Neural cell (in vitro differentiated cells): ENCODE data around the gene CACTIN. TPM values are rescaled to one million over a fixed set of nuclear protein-coding genes. Genes with fewer than 3 reads are reported as not detected.

Experiments used
- H2AFZ ChIP-seq: fragments of 200-600, 300-800 bp; sonication (generic), shearing (Covaris generic); 2 replicates; pipeline ENCODE4 v1.6.0; 2014; ENCODE audit warnings: low read depth, mild to moderate bottlenecking, antibody characterized with exemption, low read length, moderate library complexity
- H3F3A ChIP-seq: fragments of 200-600 bp; shearing (Covaris generic); 2 replicates; pipeline ENCODE4 v1.6.1; 2016; ENCODE audit warnings: mild to moderate bottlenecking, moderate library complexity, mixed read lengths, antibody characterized with exemption, low read length; ENCODE audit not compliant: insufficient read depth, poor library complexity, severe bottlenecking
- H3K27ac ChIP-seq: fragments of 200-600, 300-800 bp; sonication (generic), shearing (Covaris generic); 2 replicates; pipeline ENCODE4 v1.5.1; 2014; ENCODE audit warnings: mild to moderate bottlenecking, low read length, moderate library complexity
- H3K27me3 ChIP-seq: fragments of 300-800, 200-600 bp; sonication (generic), shearing (Covaris generic); 2 replicates; pipeline ENCODE4 v1.6.0; 2014; ENCODE audit warnings: mild to moderate bottlenecking, low read depth, low read length, moderate library complexity; ENCODE audit not compliant: insufficient read depth
- H3K36me3 ChIP-seq: fragments of 300-800, 200-600 bp; sonication (generic), shearing (Covaris generic); 2 replicates; pipeline ENCODE4 v1.5.1; 2014; ENCODE audit warnings: mild to moderate bottlenecking, antibody characterized with exemption, low read length, moderate library complexity; ENCODE audit not compliant: insufficient read depth
- H3K4me2 ChIP-seq: fragments of 300-800, 200-600 bp; sonication (generic), shearing (Covaris generic); 2 replicates; pipeline ENCODE4 v1.6.0; 2014; ENCODE audit warnings: mild to moderate bottlenecking, low read length
- H3K4me3 ChIP-seq: fragments of 300-800, 200-600 bp; sonication (generic), shearing (Covaris generic); 2 replicates; pipeline ENCODE4 v1.5.1; 2014; ENCODE audit warnings: mild to moderate bottlenecking, low read length, moderate library complexity
- H3K79me2 ChIP-seq: fragments of 200-600 bp; shearing (Covaris generic); replicated peaks from 2 replicates; pipeline ENCODE4 v1.6.0; 2014; ENCODE audit warnings: mild to moderate bottlenecking, low read length, moderate library complexity; ENCODE audit not compliant: insufficient read depth
- H3K9ac ChIP-seq: fragments of 300-800, 200-600 bp; sonication (generic), shearing (Covaris generic); 2 replicates; pipeline ENCODE4 v1.6.1; 2016; ENCODE audit warnings: mild to moderate bottlenecking, low read length, mixed read lengths
- H3K9me2 ChIP-seq: fragments of 200-600 bp; shearing (Covaris generic); 2 replicates; pipeline ENCODE4 v1.6.1; 2016; ENCODE audit warnings: mild to moderate bottlenecking, low read length, mixed read lengths; ENCODE audit not compliant: insufficient read depth
- H3K9me3 ChIP-seq: fragments of 200-600, 300-800 bp; sonication (generic), shearing (Covaris generic); 2 replicates; pipeline ENCODE4 v1.6.1; 2016; ENCODE audit warnings: mild to moderate bottlenecking, mixed run types, low read length, moderate library complexity, mixed read lengths
- H4K20me1 ChIP-seq: fragments of 200-600 bp; shearing (Covaris generic); 2 replicates; pipeline ENCODE4 v1.6.1; 2016; ENCODE audit warnings: mild to moderate bottlenecking, mixed run types; ENCODE audit not compliant: insufficient read depth
- CTCF ChIP-seq: fragments of 450-650 bp; IDR thresholded peaks from 2 replicates; pipeline ENCODE4 v1.5.1; 2014; ENCODE audit warnings: antibody characterized with exemption, mild to moderate bottlenecking, moderate library complexity; ENCODE audit not compliant: poor library complexity, severe bottlenecking
- EP300 ChIP-seq: fragments of 450-650 bp; conservative IDR thresholded peaks from 2 replicates; pipeline ENCODE4 v1.6.1; 2014; ENCODE audit warnings: antibody characterized with exemption, mild to moderate bottlenecking, moderate library complexity; ENCODE audit not compliant: poor library complexity, severe bottlenecking
- EZH2 ChIP-seq: fragments of 200-600, 300-800 bp; shearing (Covaris generic), sonication (generic); IDR thresholded peaks from 2 replicates; pipeline ENCODE4 v1.6.1; 2014; ENCODE audit warnings: antibody characterized with exemption, low read length, borderline replicate concordance, mild to moderate bottlenecking; ENCODE audit not compliant: insufficient read depth, poor library complexity, severe bottlenecking
- MXI1 ChIP-seq: fragments of 450-650 bp; conservative IDR thresholded peaks from 2 replicates; pipeline ENCODE4 v1.6.1; 2014; ENCODE audit warnings: antibody characterized with exemption, mild to moderate bottlenecking; ENCODE audit not compliant: poor library complexity, severe bottlenecking
- POLR2AphosphoS5 ChIP-seq: IDR thresholded peaks from 2 replicates; pipeline ENCODE4 v1.6.1; 2012
- RAD21 ChIP-seq: fragments of 450-650 bp; conservative IDR thresholded peaks from 2 replicates; pipeline ENCODE4 v1.6.1; 2014; ENCODE audit warnings: antibody characterized with exemption, mild to moderate bottlenecking, moderate library complexity
- REST ChIP-seq: IDR thresholded peaks from 2 replicates; pipeline ENCODE4 v1.6.1; 2012; ENCODE audit warnings: borderline replicate concordance
- SMC3 ChIP-seq: fragments of 450-650 bp; conservative IDR thresholded peaks from 2 replicates; pipeline ENCODE4 v1.6.1; 2014; ENCODE audit warnings: antibody characterized with exemption, mild to moderate bottlenecking, moderate library complexity; ENCODE audit not compliant: poor library complexity
- TAF1 ChIP-seq: IDR thresholded peaks from 2 replicates; pipeline ENCODE4 v1.6.1; 2012; ENCODE audit warnings: low read depth
- polyA minus RNA-seq: library from RNA; depleted of rRNA, polyadenylated mRNA; stranded (reverse); fragments of >200 nt; gene quantifications from 2 replicates; pipeline ENCODE4 v1.2.3, GENCODE V29; 2014
- polyA plus RNA-seq: library from polyadenylated mRNA; depleted of rRNA; stranded (reverse); fragments of >200 nt; gene quantifications from 2 replicates; pipeline ENCODE4 v1.2.3, GENCODE V29; 2014

The CACTIN gene
- polyA plus RNA-seq (21.4 and 26.6 TPM in 2 replicates), polyA minus RNA-seq (28.5 and 33.8 TPM in 2 replicates)

- Histone ChIP-seq H2AFZ (peak within 1 kb of the TSS; percentile 53), H3K9ac (peak within 1 kb of the TSS; percentile 70), H4K20me1 (no peaks in the 10 kb centered on the region), H3K4me3 (peak within 1 kb of the TSS; percentile 78), H3K27me3 (no peaks in the 10 kb centered on the region), H3K9me3 (no peaks in the 10 kb centered on the region), H3K36me3 (no peaks in the 10 kb centered on the region), H3F3A (no peaks in the 10 kb centered on the region), H3K4me2 (peak within 1 kb of the TSS; percentile 58), H3K27ac (peak within 1 kb of the TSS; percentile 87), H3K9me2 (no peaks in the 10 kb centered on the region), H3K79me2 (peaks cover 11% of the 10 kb centered on the region)
- peak; percentile 67 for TF ChIP-seq POLR2AphosphoS5
- peak; percentile 95 for TF ChIP-seq MXI1
- peak; percentile 44 for TF ChIP-seq CTCF
- TF ChIP-seq REST: peak; percentile 59
- TF ChIP-seq RAD21: peak; percentile 57
- TF ChIP-seq SMC3: peak; percentile 67
- no peak for TF ChIP-seq EZH2
- TF ChIP-seq EP300: peak; percentile 71
- TF ChIP-seq TAF1: peak; percentile 88
These were observed at the start of gene CACTIN for GRCh38 chr19:3626473-3627350. Gene CACTIN (minus strand): TSS chr19:3626790. CDS start chr19:3626762, 28 bp downstream.

GRCh38 chr19:3674784-3675543 is 48.4 kb upstream of the CACTIN start:
- no peak overlapping the region for H2AFZ ChIP-seq
- no peaks in the 10 kb centered on the region for H3F3A ChIP-seq
- no peak overlapping the region for H3K9ac ChIP-seq
- H3K4me2 ChIP-seq: no peak overlapping the region
- no peak overlapping the region for H3K4me3 ChIP-seq
- no peaks in the 10 kb centered on the region for H3K27me3 ChIP-seq
- no peaks in the 10 kb centered on the region for H4K20me1 ChIP-seq
- no peaks in the 10 kb centered on the region for H3K36me3 ChIP-seq
- H3K27ac ChIP-seq: no peak overlapping the region
- TF ChIP-seq REST (no peak), MXI1 (no peak), EP300 (no peak), TAF1 (no peak), POLR2AphosphoS5 (no peak), SMC3 (no peak), EZH2 (no peak), RAD21 (no peak), CTCF (no peak)
- H3K9me2 ChIP-seq: no peaks in the 10 kb centered on the region
- peaks cover 4% of the 10 kb centered on the region for H3K79me2 ChIP-seq
- H3K9me3 ChIP-seq: no peaks in the 10 kb centered on the region
